Panc1 (cell line): ENCODE data around the gene ATP8B1.

Source experiments
- CTCF ChIP-seq: fragments of 450-650 bp; IDR thresholded peaks from 2 replicates; pipeline ENCODE4 v1.5.1; 2017; ENCODE audit warnings: mild to moderate bottlenecking
- SIN3A ChIP-seq: IDR thresholded peaks from 2 replicates; pipeline ENCODE4 v1.6.1; 2012; ENCODE audit warnings: low read depth, mild to moderate bottlenecking, low read length, moderate library complexity, borderline replicate concordance; ENCODE audit not compliant: insufficient read depth

- TF ChIP-seq CTCF (no peak), SIN3A (no peak)
These were observed 92.9 kb downstream of the ATP8B1 start for GRCh38 chr18:57710226-57710625.
